ENCODE measurements around the gene LINGO3.
A peak's percentile ranks its signal among the peaks of the same experiment; 100 is the strongest.

The LINGO3 gene

GRCh38 chr19:2330255-2330631, 22.3 kb upstream of the LINGO3 start:
- DNase-seq, result no peak
- Histone ChIP-seq H3K4me3 (ENCODE audit: low read depth, low read length) (no peak overlapping the region), H3K36me3 (peaks cover 28% of the 10 kb centered on the region), H3K27ac (no peak overlapping the region), H3K9me3 (ENCODE audit: severe bottlenecking) (no peaks in the 10 kb centered on the region), H3K27me3 (ENCODE audit: insufficient read depth, low read depth, severe bottlenecking) (no peaks in the 10 kb centered on the region)
- TF ChIP-seq CTCF (IDR thresholded peaks at IDR 0.05; ENCODE audit: low read depth, low read length), result no peak

GRCh38 chr19:2329501-2329916, 21.6 kb upstream of the LINGO3 start:
- Histone ChIP-seq H3K4me3 (ENCODE audit: low read depth, low read length) (peak overlapping the region; percentile 93), H3K27me3 (ENCODE audit: insufficient read depth, low read depth, severe bottlenecking) (no peaks in the 10 kb centered on the region), H3K36me3 (peaks cover 28% of the 10 kb centered on the region), H3K9me3 (ENCODE audit: severe bottlenecking) (no peaks in the 10 kb centered on the region), H3K27ac (no peak overlapping the region)
- TF ChIP-seq CTCF (IDR thresholded peaks at IDR 0.05; ENCODE audit: low read depth, low read length), result no peak
- no peak for DNase-seq

- TF ChIP-seq CTCF (IDR thresholded peaks at IDR 0.05; ENCODE audit: low read depth, low read length), result no peak
- Histone ChIP-seq H3K36me3 (peaks cover 30% of the 10 kb centered on the region), H3K4me3 (ENCODE audit: low read depth, low read length) (peak overlapping the region; percentile 93), H3K27ac (peak overlapping the region; percentile 91), H3K27me3 (ENCODE audit: insufficient read depth, low read depth, severe bottlenecking) (no peaks in the 10 kb centered on the region), H3K9me3 (ENCODE audit: severe bottlenecking) (no peaks in the 10 kb centered on the region)
- DNase-seq, result no peak
Observed at GRCh38 chr19:2329149-2329478, 21.2 kb upstream of the LINGO3 start.

GRCh38 chr19:2328401-2329148, 20.6 kb upstream of the LINGO3 start, which contains the start of the genes LSM7 and SPPL2B:
Gene LSM7 (minus strand): TSS chr19:2328586. CDS start chr19:2328566, 20 bp downstream.
Gene SPPL2B (plus strand): TSS chr19:2328684. CDS start chr19:2328710, 26 bp downstream.
- peak; percentile 91 for DNase-seq
- TF ChIP-seq CTCF (IDR thresholded peaks at IDR 0.05; ENCODE audit: low read depth, low read length), result no peak
- H3K9me3 ChIP-seq (ENCODE audit: severe bottlenecking), result no peaks in the 10 kb centered on the region
- H3K27ac ChIP-seq, result peak within 1 kb of the TSS; percentile 91
- no peaks in the 10 kb centered on the region for H3K27me3 ChIP-seq (ENCODE audit: insufficient read depth, low read depth, severe bottlenecking)
- H3K36me3 ChIP-seq, result peaks cover 33% of the 10 kb centered on the region
- peak within 1 kb of the TSS; percentile 93 for H3K4me3 ChIP-seq (ENCODE audit: low read depth, low read length)

GRCh38 chr19:2327773-2328400, 19.9 kb upstream of the LINGO3 start:
- no peak for TF ChIP-seq CTCF (IDR thresholded peaks at IDR 0.05; ENCODE audit: low read depth, low read length)
- Histone ChIP-seq H3K27ac (peak overlapping the region; percentile 91), H3K27me3 (ENCODE audit: insufficient read depth, low read depth, severe bottlenecking) (no peaks in the 10 kb centered on the region), H3K4me3 (ENCODE audit: low read depth, low read length) (peak overlapping the region; percentile 93), H3K9me3 (ENCODE audit: severe bottlenecking) (no peaks in the 10 kb centered on the region), H3K36me3 (peaks cover 40% of the 10 kb centered on the region)
- DNase-seq, result peak; percentile 44

Measured in WERI-Rb-1 (cell line).